A673 (cell line): ENCODE data around the gene SH3GL3.

Source experiments
- CTCF ChIP-seq: fragments of 300-800, 200-600 bp; sonication (generic); conservative IDR thresholded peaks from 2 replicates; pipeline ENCODE4 v1.5.1; 2017; ENCODE audit warnings: low read depth, mild to moderate bottlenecking, antibody characterized with exemption, low read length, moderate library complexity, mixed read lengths
- EZH2 ChIP-seq: fragments of 200-600 bp; sonication (generic); IDR thresholded peaks from 2 replicates; pipeline ENCODE4 v1.6.1; 2017; ENCODE audit warnings: borderline replicate concordance, low read depth, mild to moderate bottlenecking, mixed read lengths, antibody characterized with exemption, low read length; ENCODE audit not compliant: poor library complexity, severe bottlenecking

- TF ChIP-seq CTCF (peak; percentile 55), EZH2 (no peak)
Measured at GRCh38 chr15:83657549-83657948, 210.4 kb downstream of the SH3GL3 start.
